NCI-H2171 treated with DMSO at 0.1 percent for 48 hours (cell line): Measurements from ENCODE around the gene RNASEL.

Experiments used
- DNase-seq: peaks from one replicate; lab custom pipeline; 2025; lab: John Stamatoyannopoulos, UW

The RNASEL gene

GRCh38 chr1:182600036-182600713 is 11.1 kb upstream of the RNASEL start:
- no peak for DNase-seq

GRCh38 chr1:182599339-182599738 is 10.3 kb upstream of the RNASEL start:
- no peak for DNase-seq

GRCh38 chr1:182598296-182598695 is 9.2 kb upstream of the RNASEL start:
- no peak for DNase-seq

DNA sequence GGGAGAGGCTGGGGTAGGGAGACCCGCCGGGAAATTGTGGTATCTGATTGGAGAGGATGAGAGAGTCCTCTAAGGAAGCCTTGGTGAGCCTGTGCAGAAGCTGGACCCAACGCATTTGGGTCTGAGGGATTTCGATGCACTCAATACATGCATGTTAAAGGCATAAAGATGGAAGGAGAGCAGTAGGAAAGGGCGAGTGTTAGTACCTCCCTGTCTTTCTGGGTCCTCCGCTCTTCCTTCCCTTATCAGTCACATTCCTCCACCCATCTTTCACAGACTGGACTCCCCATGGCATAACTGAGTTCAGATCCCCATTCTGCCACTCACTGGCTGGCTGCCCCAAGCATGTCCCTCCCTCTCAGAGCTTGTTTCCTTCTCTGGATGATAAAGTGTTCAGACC is 7.9 kb upstream of the RNASEL start:
- DNase-seq, result no peak

- DNase-seq, result peak; percentile 37
These were observed 6.7 kb upstream of the RNASEL start for GRCh38 chr1:182595641-182596240.

- DNase-seq, result no peak
These were observed 875 bp upstream of the RNASEL start for GRCh38 chr1:182589931-182590330.

DNA sequence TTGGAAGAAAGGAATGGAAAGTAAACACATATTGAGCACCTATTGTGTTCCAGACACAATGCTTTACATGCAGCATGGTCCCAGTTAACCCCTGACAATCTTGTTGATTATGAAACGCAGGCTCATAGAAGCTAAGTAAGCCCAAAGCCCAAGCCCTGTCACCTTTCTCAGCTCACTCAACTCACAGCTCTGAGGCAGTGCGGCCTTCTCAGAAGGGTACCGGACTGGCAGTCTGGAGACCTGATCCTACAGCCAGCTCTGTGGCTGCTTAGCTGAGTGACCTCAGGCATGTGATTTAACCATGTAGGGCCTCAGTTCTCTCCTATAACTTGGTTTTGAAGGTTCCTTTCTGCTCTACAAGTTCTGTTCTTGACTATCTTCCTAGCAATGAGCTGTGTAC is 464 bp upstream of the RNASEL start:
- DNase-seq, result no peak

- no peak for DNase-seq
These were observed 1.2 kb downstream of the RNASEL start for GRCh38 chr1:182587666-182588499.

DNA sequence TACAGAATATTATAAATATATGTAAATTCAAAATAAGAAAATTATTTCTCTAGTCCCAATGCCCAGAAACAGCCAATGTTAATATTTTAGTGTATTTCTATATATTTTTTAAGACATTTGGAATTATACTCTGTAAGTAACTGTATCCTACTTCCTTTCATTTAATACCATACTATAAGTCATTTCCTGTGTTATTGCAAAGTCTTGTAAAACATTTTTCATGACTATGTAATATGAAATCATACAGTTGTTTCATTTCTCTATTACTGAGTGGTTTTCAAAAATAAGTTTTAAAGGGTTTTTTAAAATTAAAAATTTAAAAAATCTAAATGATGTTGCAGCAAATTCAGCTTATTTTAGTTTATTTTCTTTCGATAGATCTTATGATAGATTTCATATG is 2.0 kb downstream of the RNASEL start:
- DNase-seq, result no peak

DNA sequence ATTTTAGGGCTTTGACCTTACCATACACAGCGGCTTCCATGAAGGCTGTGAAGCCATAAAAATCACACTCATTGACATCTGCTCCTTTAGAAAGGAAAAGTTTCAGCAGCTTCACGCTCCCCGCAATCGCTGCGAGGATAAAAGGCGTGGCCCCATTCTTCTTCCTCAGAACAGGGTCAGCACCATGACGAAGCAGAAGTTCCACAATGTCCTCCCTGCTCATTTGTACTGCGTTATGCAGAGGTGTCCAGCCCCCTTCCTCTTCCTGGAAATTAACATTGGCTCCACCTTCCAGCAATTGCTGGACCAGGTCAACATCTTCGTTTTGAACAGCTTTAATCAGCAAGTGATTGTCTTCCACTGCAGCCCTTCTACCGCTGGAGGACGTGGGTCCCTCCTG is 2.7 kb downstream of the RNASEL start:
- DNase-seq, result no peak

DNA sequence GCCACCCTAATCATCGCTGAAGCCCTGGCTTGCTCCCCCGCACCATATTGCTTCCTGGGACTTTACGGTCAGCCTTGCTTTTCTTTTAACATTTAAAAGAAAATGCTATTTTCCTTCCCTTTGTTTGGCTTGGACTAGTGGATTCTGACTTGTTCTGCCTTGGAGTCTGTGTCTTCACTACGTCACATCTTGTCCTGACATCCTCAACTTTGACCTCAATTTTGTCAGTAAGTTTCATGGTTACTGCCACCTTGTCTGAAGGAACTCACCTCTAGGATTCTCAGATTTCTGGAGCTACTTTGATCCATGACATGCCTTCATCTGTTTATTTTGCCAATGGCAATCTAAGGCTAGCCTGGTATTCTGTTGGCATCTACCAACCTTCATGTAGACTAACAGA is 4.3 kb downstream of the RNASEL start:
- no peak for DNase-seq

- DNase-seq, result no peak
These were observed 8.3 kb downstream of the RNASEL start for GRCh38 chr1:182580736-182581135.

DNA sequence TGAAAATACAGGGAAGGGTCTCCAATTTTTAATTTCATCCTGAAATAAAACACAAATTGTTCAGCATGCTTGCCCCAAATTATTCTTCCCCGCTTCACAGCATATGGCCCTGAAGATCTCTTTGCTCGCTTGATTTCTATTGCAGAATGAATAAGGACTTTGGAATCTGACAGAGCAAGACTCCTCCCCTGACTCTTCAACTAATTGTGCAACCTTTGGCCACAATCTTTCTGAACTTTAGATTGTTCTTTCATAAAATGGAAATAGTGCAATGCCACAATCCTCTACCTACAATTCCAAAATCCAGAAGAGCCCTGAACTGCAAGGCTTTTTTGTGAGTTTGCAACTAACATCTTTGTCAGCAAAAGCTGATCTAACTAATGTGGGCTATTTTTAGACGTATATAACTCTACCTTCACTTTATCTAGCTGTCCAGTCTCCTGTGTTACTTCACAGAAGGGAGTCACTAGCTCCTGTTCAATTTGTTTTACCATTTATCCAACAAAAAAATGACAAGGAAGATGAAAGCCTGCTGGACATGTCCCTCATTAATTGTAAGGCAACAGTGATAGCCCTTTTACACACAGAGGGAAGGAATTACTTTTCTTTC is 13.4 kb downstream of the RNASEL start:
- no peak for DNase-seq

DNA sequence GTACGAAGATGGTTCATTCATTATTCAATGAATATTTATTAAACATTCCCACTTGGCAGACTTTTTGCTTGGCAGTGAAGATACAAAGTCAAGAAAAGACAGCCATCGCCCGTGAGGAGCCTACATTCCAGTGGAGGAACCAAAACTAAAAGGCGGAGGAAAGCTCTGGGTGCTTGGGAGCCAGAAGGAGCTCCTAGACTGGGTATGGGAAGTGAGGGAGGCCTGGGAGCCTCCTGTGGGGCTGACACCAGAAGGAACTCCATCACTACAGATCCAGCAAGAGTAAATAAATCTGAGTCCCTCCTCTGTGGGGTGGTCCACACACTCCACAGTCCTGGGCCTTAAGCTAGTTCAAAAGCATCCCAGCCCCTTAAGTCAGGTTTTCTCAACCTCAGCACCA is 14.9 kb downstream of the RNASEL start:
- no peak for DNase-seq

- no peak for DNase-seq
These were observed 18.5 kb downstream of the RNASEL start for GRCh38 chr1:182570611-182570970.

GRCh38 chr1:182569939-182570610 is 19.0 kb downstream of the RNASEL start:
- no peak for DNase-seq

- no peak for DNase-seq
These were observed 20.3 kb downstream of the RNASEL start for GRCh38 chr1:182568647-182569284.

GRCh38 chr1:182567629-182568028 is 21.4 kb downstream of the RNASEL start:
- DNase-seq, result no peak

DNA sequence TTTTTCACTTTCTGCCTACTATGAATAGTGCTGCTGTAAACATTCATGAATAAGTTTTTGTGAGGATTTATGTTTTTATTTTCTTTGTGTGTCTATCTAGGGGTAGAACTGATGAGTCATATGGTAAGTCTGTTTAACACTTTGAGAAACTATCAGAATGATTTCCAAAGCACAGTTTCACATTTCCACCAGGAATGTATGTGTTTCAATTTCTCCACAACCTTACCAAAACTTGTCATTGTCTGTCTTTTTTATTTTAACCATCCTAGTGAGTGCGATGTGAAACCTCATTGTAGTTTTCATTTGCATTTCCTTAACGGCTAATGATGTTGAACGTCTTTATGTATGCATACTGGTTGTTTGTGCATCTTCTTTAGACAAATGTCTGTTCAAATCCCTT is 23.5 kb downstream of the RNASEL start:
- DNase-seq, result no peak

DNA sequence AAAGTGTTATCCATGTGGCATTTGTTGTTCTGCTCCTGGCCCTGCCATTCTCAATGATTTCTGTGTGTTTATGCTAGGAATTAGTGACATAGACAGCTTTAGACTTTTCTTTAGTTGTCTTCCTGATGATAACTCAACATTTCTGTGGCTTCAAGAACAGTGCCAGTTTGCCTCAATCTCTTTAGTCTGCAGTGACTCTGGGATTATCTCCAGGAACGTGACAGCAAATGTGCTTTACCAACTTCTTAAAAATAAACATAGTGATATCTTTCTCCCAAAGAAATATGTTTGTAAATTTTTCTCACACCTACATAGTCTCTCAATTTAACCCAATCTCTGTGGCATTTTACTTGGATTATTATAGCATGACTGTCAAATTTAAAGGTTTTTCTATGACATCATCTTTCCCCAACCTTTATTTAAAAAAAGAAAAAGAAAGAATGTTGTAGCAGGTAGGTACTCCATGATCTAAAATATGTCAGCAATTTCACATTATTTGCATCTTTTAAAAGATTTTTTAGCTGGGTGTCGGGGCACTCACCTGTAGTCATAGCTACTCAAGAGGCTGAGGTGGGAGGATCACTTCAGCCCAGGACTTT is 24.6 kb downstream of the RNASEL start:
- no peak for DNase-seq

GRCh38 chr1:182563095-182563494 is 26.0 kb downstream of the RNASEL start:
- no peak for DNase-seq
